Neural progenitor cell (in vitro differentiated cells): ENCODE measurements around the gene RIN2. TPM values are rescaled to one million over a fixed set of nuclear protein-coding genes. Genes with fewer than 3 reads are reported as not detected.

Experiments
- DNase-seq: peaks from one replicate; pipeline ENCODE4 v3.0.0-alpha.2; 2016; ENCODE audit warnings: low spot score
- H2AFZ ChIP-seq: fragments of 200-600 bp; sonication (generic); replicated peaks from 2 replicates; pipeline ENCODE4 v1.6.1; 2016; ENCODE audit warnings: antibody characterized with exemption
- H3F3A ChIP-seq: fragments of 200-600 bp; sonication (generic); 2 replicates; pipeline ENCODE4 v1.6.1; 2016; ENCODE audit warnings: antibody characterized with exemption, low read depth
- H3K27ac ChIP-seq: fragments of 200-600 bp; sonication (generic); 2 replicates; pipeline ENCODE4 v1.5.1; 2016; ENCODE audit warnings: mild to moderate bottlenecking
- H3K27me3 ChIP-seq: fragments of 200-600 bp; sonication (generic); 2 replicates; pipeline ENCODE4 v1.6.1; 2016; ENCODE audit warnings: mild to moderate bottlenecking, moderate library complexity
- H3K36me3 ChIP-seq: fragments of 200-600 bp; sonication (generic); 2 replicates; pipeline ENCODE4 v1.5.1; 2016
- H3K4me1 ChIP-seq: fragments of 200-600 bp; sonication (generic); 2 replicates; pipeline ENCODE4 v1.6.1; 2016; ENCODE audit warnings: mixed run types
- H3K4me2 ChIP-seq: fragments of 200-600 bp; sonication (generic); 2 replicates; pipeline ENCODE4 v1.6.1; 2016
- H3K4me3 ChIP-seq: fragments of 200-600 bp; sonication (generic); 2 replicates; pipeline ENCODE4 v1.5.1; 2016
- H3K79me2 ChIP-seq: fragments of 200-600 bp; sonication (generic); 2 replicates; pipeline ENCODE4 v1.6.1; 2016; ENCODE audit warnings: low read depth
- H3K9ac ChIP-seq: fragments of 200-600 bp; sonication (generic); 2 replicates; pipeline ENCODE4 v1.6.1; 2016
- H3K9me3 ChIP-seq: fragments of 200-600 bp; sonication (generic); 2 replicates; pipeline ENCODE4 v1.5.1; 2016; ENCODE audit warnings: low read depth
- H4K20me1 ChIP-seq: fragments of 200-600 bp; sonication (generic); 2 replicates; pipeline ENCODE4 v1.6.1; 2016; ENCODE audit warnings: low read depth
- H3K27ac Mint-ChIP-seq: 3 replicates; pipeline ENCODE4 v1.8.0; 2021; ENCODE audit warnings: mixed read lengths
- H3K27me3 Mint-ChIP-seq: 2 replicates; pipeline ENCODE4 v1.8.0; 2022; ENCODE audit warnings: low read depth, mild to moderate bottlenecking, inconsistent platforms, moderate library complexity, mixed read lengths; ENCODE audit not compliant: insufficient read depth
- H3K36me3 Mint-ChIP-seq: 3 replicates; pipeline ENCODE4 v1.8.0; 2021; ENCODE audit warnings: mixed read lengths
- H3K4me1 Mint-ChIP-seq: 3 replicates; pipeline ENCODE4 v1.8.0; 2021; ENCODE audit warnings: mixed read lengths
- H3K4me3 Mint-ChIP-seq: 3 replicates; pipeline ENCODE4 v1.8.0; 2021; ENCODE audit warnings: mild to moderate bottlenecking, moderate library complexity, mixed read lengths
- H3K9me3 Mint-ChIP-seq: 3 replicates; pipeline ENCODE4 v1.8.0; 2020; ENCODE audit warnings: mixed read lengths
- EZH2 ChIP-seq: fragments of 200-600 bp; sonication (generic); IDR thresholded peaks from 2 replicates; pipeline ENCODE4 v1.6.1; 2017; ENCODE audit warnings: antibody characterized with exemption, mild to moderate bottlenecking, moderate library complexity
- EZH2phosphoT487 ChIP-seq: fragments of 200-600 bp; sonication (generic); IDR thresholded peaks from 2 replicates; pipeline ENCODE4 v1.6.1; 2017; ENCODE audit warnings: antibody characterized with exemption
- total RNA-seq: library from RNA; depleted of rRNA; stranded (reverse); fragments of >200 nt; gene quantifications from 2 replicates; pipeline ENCODE4 v1.2.3, GENCODE V29; 2015; ENCODE audit warnings: low replicate concordance
- TF ChIP-seq, protein P1 (sequence below): fragments of 200-600 bp; sonication (generic); IDR thresholded peaks from 2 replicates; pipeline ENCODE4 v1.5.1; 2017; ENCODE audit warnings: antibody characterized with exemption, mild to moderate bottlenecking

The RIN2 gene, protein sequence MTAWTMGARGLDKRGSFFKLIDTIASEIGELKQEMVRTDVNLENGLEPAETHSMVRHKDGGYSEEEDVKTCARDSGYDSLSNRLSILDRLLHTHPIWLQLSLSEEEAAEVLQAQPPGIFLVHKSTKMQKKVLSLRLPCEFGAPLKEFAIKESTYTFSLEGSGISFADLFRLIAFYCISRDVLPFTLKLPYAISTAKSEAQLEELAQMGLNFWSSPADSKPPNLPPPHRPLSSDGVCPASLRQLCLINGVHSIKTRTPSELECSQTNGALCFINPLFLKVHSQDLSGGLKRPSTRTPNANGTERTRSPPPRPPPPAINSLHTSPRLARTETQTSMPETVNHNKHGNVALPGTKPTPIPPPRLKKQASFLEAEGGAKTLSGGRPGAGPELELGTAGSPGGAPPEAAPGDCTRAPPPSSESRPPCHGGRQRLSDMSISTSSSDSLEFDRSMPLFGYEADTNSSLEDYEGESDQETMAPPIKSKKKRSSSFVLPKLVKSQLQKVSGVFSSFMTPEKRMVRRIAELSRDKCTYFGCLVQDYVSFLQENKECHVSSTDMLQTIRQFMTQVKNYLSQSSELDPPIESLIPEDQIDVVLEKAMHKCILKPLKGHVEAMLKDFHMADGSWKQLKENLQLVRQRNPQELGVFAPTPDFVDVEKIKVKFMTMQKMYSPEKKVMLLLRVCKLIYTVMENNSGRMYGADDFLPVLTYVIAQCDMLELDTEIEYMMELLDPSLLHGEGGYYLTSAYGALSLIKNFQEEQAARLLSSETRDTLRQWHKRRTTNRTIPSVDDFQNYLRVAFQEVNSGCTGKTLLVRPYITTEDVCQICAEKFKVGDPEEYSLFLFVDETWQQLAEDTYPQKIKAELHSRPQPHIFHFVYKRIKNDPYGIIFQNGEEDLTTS
- 5.5 and 7.2 TPM in 2 replicates for total RNA-seq

DNA sequence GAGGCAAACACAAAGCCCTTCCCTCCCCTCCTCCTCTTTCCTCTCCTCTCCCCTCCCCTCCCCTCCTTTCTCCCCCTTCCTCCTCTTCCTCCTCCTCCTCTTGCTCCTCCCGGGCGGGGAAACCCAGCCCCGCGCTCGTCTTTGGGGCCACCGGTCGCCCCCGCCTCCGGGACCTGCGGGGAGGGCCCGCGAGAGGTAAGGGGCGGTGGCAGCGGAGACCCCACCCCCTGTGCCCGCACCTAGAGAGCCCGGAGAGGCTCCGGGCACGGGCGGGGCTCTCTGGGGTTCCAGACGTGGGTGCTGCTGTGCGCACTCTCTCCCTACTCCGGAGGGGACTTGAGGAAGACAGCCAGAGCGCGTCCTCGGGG is at the start of gene RIN2:
RIN2 (plus strand) TSS at position 126 of the 368 bp plus-strand sequence. CDS start 131,344 bp downstream, outside the sequence.
- Histone ChIP-seq H2AFZ (peak within 1 kb of the TSS; percentile 90), H3K9me3 (no peaks in the 10 kb centered on the region), H3K4me1 (peaks cover 7% of the 10 kb centered on the region), H3K4me3 (peak within 1 kb of the TSS; percentile 76), H4K20me1 (no peaks in the 10 kb centered on the region), H3K9ac (peak within 1 kb of the TSS; percentile 1), H3K36me3 (no peaks in the 10 kb centered on the region), H3F3A (peaks cover 23% of the 10 kb centered on the region), H3K79me2 (no peaks in the 10 kb centered on the region), H3K27me3 (peaks cover 11% of the 10 kb centered on the region), H3K4me2 (peak within 1 kb of the TSS; percentile 91), H3K27ac (peak within 1 kb of the TSS; percentile 7)
- H3K27me3 Mint-ChIP-seq, result peaks cover 4% of the 10 kb centered on the region
- TF ChIP-seq EZH2phosphoT487 (no peak), EZH2 (no peak)
- TF ChIP-seq, protein P1, sequence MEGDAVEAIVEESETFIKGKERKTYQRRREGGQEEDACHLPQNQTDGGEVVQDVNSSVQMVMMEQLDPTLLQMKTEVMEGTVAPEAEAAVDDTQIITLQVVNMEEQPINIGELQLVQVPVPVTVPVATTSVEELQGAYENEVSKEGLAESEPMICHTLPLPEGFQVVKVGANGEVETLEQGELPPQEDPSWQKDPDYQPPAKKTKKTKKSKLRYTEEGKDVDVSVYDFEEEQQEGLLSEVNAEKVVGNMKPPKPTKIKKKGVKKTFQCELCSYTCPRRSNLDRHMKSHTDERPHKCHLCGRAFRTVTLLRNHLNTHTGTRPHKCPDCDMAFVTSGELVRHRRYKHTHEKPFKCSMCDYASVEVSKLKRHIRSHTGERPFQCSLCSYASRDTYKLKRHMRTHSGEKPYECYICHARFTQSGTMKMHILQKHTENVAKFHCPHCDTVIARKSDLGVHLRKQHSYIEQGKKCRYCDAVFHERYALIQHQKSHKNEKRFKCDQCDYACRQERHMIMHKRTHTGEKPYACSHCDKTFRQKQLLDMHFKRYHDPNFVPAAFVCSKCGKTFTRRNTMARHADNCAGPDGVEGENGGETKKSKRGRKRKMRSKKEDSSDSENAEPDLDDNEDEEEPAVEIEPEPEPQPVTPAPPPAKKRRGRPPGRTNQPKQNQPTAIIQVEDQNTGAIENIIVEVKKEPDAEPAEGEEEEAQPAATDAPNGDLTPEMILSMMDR, result no peak
- peak within 1 kb of the TSS; percentile 93 for H3K27ac Mint-ChIP-seq
- peak within 1 kb of the TSS; percentile 95 for H3K4me3 Mint-ChIP-seq
- peaks cover 23% of the 10 kb centered on the region for H3K4me1 Mint-ChIP-seq
- DNase-seq, result no peak
- H3K9me3 Mint-ChIP-seq, result no peaks in the 10 kb centered on the region
- H3K36me3 Mint-ChIP-seq, result peaks cover 18% of the 10 kb centered on the region

DNA sequence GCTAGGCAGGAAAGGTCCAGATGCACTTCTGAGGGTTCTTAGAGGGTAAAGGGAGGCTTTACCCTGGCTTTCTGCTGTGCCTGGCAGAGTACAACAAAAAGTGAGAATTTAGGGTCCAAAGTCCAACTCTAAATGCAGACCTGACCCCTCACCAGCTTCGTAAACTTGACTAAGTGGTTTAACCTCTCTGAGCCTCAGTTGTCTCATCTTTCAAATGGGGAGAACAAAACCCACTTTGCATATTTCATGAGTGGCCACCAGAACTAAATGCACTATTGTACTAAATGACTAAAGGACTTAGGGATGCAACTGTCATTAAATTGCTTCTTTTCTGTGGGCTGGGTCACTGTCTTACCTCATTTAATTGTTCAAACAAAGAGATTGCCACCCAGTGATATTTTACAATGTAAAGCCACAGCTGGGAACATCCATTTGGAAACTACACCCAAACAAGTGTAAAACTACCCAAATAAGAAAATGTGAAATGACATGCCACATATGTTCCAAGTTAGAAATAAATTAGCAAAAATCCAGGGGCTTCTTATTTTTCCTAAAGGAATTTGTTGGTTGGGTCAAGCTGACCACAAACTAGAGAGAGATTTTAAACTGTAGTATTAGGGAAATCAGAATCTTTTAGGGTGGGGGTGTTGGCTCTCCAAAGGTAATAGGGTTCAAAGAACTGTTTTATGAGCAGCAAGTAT is 48.3 kb upstream of the RIN2 start:
- no peak for TF ChIP-seq EZH2phosphoT487
- no peak for TF ChIP-seq EZH2
- TF ChIP-seq, protein P1, result no peak
- Mint-ChIP-seq H3K27ac (no peak overlapping the region), H3K27me3 (peaks cover 4% of the 10 kb centered on the region), H3K36me3 (no peaks in the 10 kb centered on the region), H3K4me1 (peaks cover 13% of the 10 kb centered on the region), H3K4me3 (no peak overlapping the region), H3K9me3 (no peaks in the 10 kb centered on the region)
- no peak overlapping the region for H3K9ac ChIP-seq
- no peaks in the 10 kb centered on the region for H3K9me3 ChIP-seq
- H2AFZ ChIP-seq, result no peak overlapping the region
- DNase-seq, result no peak
- H3K4me3 ChIP-seq, result no peak overlapping the region
- no peaks in the 10 kb centered on the region for H3K27me3 ChIP-seq
- H3K4me1 ChIP-seq, result no peaks in the 10 kb centered on the region
- no peaks in the 10 kb centered on the region for H4K20me1 ChIP-seq
- H3K36me3 ChIP-seq, result no peaks in the 10 kb centered on the region
- no peak overlapping the region for H3K4me2 ChIP-seq
- H3K27ac ChIP-seq, result no peak overlapping the region
- H3K79me2 ChIP-seq, result no peaks in the 10 kb centered on the region
- H3F3A ChIP-seq, result no peaks in the 10 kb centered on the region

DNA sequence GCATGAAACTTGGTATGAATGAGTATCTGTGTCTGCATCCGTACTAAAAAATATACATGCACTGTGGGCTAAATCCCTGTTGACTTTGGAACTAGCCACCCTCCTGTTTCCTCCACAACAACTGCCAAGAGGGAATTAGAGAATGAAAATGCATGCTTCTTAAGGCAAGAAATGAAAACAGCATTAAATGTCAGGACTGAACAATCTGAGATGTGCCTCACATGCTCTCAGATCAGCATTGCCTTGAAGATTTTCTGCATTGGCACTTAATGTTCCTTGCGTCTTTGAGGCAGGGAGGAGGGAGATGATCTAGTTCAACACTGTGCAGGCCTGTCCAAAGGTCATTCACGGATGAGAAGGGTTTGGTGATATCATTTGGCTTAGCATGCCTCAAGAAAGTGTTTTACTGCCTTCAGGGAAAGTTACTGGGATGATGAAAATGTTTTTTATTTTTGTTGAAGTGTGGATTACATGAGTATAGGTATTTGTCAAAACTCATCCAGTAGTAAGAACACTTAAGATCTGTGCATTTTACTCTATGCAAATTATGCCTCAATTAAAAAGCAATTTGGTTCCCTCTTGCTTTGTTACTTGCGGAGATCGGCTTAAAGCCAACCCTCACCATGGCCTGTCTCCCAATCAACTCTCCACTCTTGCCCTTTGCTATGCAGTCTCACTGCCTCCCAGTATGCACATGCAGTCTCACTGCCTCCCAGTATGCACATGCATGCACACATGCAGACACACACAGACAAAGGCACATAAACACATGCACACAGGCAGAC is 47.5 kb upstream of the RIN2 start:
- no peaks in the 10 kb centered on the region for H3K79me2 ChIP-seq
- no peak overlapping the region for H3K4me2 ChIP-seq
- no peak overlapping the region for H3K27ac ChIP-seq
- H3K27me3 ChIP-seq, result no peaks in the 10 kb centered on the region
- no peak overlapping the region for H3K9ac ChIP-seq
- Mint-ChIP-seq H3K4me1 (peaks cover 18% of the 10 kb centered on the region), H3K4me3 (no peak overlapping the region), H3K27me3 (peaks cover 4% of the 10 kb centered on the region), H3K36me3 (no peaks in the 10 kb centered on the region), H3K9me3 (peaks cover 3% of the 10 kb centered on the region), H3K27ac (no peak overlapping the region)
- H3K36me3 ChIP-seq, result no peaks in the 10 kb centered on the region
- no peak overlapping the region for H3K4me3 ChIP-seq
- no peaks in the 10 kb centered on the region for H3K4me1 ChIP-seq
- TF ChIP-seq EZH2 (no peak), EZH2phosphoT487 (no peak)
- TF ChIP-seq, protein P1, result no peak
- no peaks in the 10 kb centered on the region for H3K9me3 ChIP-seq
- DNase-seq, result no peak
- no peaks in the 10 kb centered on the region for H4K20me1 ChIP-seq
- H3F3A ChIP-seq, result no peaks in the 10 kb centered on the region
- H2AFZ ChIP-seq, result no peak overlapping the region
